GM12878 (cell line): ENCODE measurements around the gene LANCL2. TPM values are rescaled to one million over a fixed set of nuclear protein-coding genes. Genes with fewer than 3 reads are reported as not detected.

Experiments used
- ATAC-seq: fragments of 200-7000 bp; cut with Tn5 transposase; 3 replicates; pipeline ENCODE4 v1.9.1; 2020; ENCODE audit warnings: mild to moderate bottlenecking, moderate library complexity
- BruUV-seq: library from RNA; stranded (reverse); fragments of 400-500 nt; replicated peaks from 2 replicates; lab custom pipeline; 2021; lab: Mats Ljungman, UMichigan
- CTCF ChIA-PET: fragments of 300-600 bp; sonication (Branson Sonifier 250); formaldehyde crosslinking; extraction: SDS; loops from one replicate; lab custom pipeline; 2021; ENCODE audit warnings: inconsistent platforms; lab: Yijun Ruan, JAX
- POLR2A ChIA-PET: fragments of 350-600 bp; formaldehyde crosslinking; extraction: SDS; loops from one replicate; lab custom pipeline; 2021; ENCODE audit warnings: inconsistent platforms; lab: Charles Lee
- RAD21 ChIA-PET: fragments of 300-600 bp; sonication (Branson Sonifier 250); formaldehyde crosslinking; loops from one replicate; lab custom pipeline; 2023; ENCODE audit warnings: antibody characterized with exemption; ENCODE audit not compliant: unreplicated experiment; lab: Charles Lee
- SMC1A ChIA-PET: fragments of 300-600 bp; sonication (Branson Sonifier 250); formaldehyde crosslinking; loops from one replicate; lab custom pipeline; 2023; ENCODE audit not compliant: unreplicated experiment, uncharacterized antibody; lab: Charles Lee
- DNase-seq: peaks from one replicate; pipeline ENCODE4 v3.0.0-alpha.2; 2011; ENCODE audit warnings: low read depth, low spot score
- FAIRE-seq: peaks from 3 replicates; lab custom pipeline; 2011; peaks lifted over from hg19 to GRCh38; lab: Jason Lieb, UNC
- H2AFZ ChIP-seq: 2 replicates; pipeline ENCODE4 v1.6.0; 2011; ENCODE audit warnings: low read depth, low read length, control low read depth; ENCODE audit not compliant: control insufficient read depth
- H3K27ac ChIP-seq: 2 replicates; pipeline ENCODE4 v1.5.1; 2011; ENCODE audit warnings: control low read depth; ENCODE audit not compliant: control insufficient read depth, insufficient read depth
- H3K27me3 ChIP-seq, 2 experiments: replicated peaks in 1 of 2; 2 replicates each; pipeline versions ENCODE4 v1.6.0 to v1.6.1; 2011; ENCODE audit warnings: low read length in 1 of 2; ENCODE audit not compliant: control insufficient read depth in 2 of 2, insufficient read depth in 2 of 2
- H3K36me3 ChIP-seq, 2 experiments: 2 replicates each; pipeline ENCODE4 v1.5.1; 2011; ENCODE audit warnings: low read length in 1 of 2; ENCODE audit not compliant: control insufficient read depth in 2 of 2, insufficient read depth in 2 of 2
- H3K4me1 ChIP-seq: 2 replicates; pipeline ENCODE4 v1.6.1; 2011; ENCODE audit warnings: mild to moderate bottlenecking, low read length, moderate library complexity, mixed read lengths; ENCODE audit not compliant: control insufficient read depth, insufficient read depth
- H3K4me2 ChIP-seq: 2 replicates; pipeline ENCODE4 v1.6.0; 2011; ENCODE audit warnings: control low read depth; ENCODE audit not compliant: control insufficient read depth, insufficient read depth
- H3K4me3 ChIP-seq: fragments of 200-600 bp; sonication (generic); 2 replicates; pipeline ENCODE4 v1.5.1; 2016
- H3K79me2 ChIP-seq: 2 replicates; pipeline ENCODE4 v1.6.0; 2011; ENCODE audit warnings: low read length; ENCODE audit not compliant: control insufficient read depth, insufficient read depth
- H3K9ac ChIP-seq: 2 replicates; pipeline ENCODE4 v1.8.0; 2011; ENCODE audit warnings: low read length, control low read depth, mixed read lengths; ENCODE audit not compliant: control insufficient read depth, insufficient read depth
- H3K9me3 ChIP-seq: replicated peaks from 3 replicates; pipeline ENCODE4 v1.5.1; 2011; ENCODE audit warnings: mild to moderate bottlenecking, low read length; ENCODE audit not compliant: control insufficient read depth, insufficient read depth
- H4K20me1 ChIP-seq: 2 replicates; pipeline ENCODE4 v1.6.0; 2011; ENCODE audit not compliant: control insufficient read depth, insufficient read depth
- BACH1 ChIP-seq: fragments of 450-650 bp; IDR thresholded peaks from 2 replicates; pipeline ENCODE4 v1.6.1; 2017; ENCODE audit warnings: mild to moderate bottlenecking, borderline replicate concordance
- ESRRA ChIP-seq: IDR thresholded peaks from 2 replicates; pipeline ENCODE4 v1.6.1; 2012; ENCODE audit warnings: mild to moderate bottlenecking, low read length, improper control_type of control experiment
- HDAC2 ChIP-seq: fragments of 200-600 bp; sonication (generic); IDR thresholded peaks from 2 replicates; pipeline ENCODE4 v1.6.1; 2017
- LARP7 ChIP-seq: fragments of 450-650 bp; IDR thresholded peaks from 2 replicates; pipeline ENCODE4 v1.6.1; 2017; ENCODE audit warnings: mild to moderate bottlenecking
- POLR2A ChIP-seq: IDR thresholded peaks from 2 replicates; pipeline ENCODE4 v1.6.1; 2011; ENCODE audit warnings: low read depth, mild to moderate bottlenecking, low read length
- POLR2AphosphoS5 ChIP-seq: IDR thresholded peaks from 2 replicates; pipeline ENCODE4 v1.6.1; 2011; ENCODE audit warnings: mild to moderate bottlenecking, low read length, inconsistent platforms
- YY1 ChIP-seq: IDR thresholded peaks from 2 replicates; pipeline ENCODE4 v1.6.1; 2011; ENCODE audit warnings: low read depth, mild to moderate bottlenecking, low read length
- WGBS: methylation state at CpG from one replicate; pipeline ENCODE4 v1.1.6; 2016; ENCODE audit warnings: low lambda C conversion rate; ENCODE audit not compliant: insufficient replicate concordance, insufficient coverage; ENCODE audit errors: missing lambda C conversion rate; 5-methylcytosine and 5-hydroxymethylcytosine counted together
- in situ Hi-C: fragments of 300-500 bp; cut with MboI; formaldehyde crosslinking; loops from 9 replicates; pipeline ENCODE4 v1.14.3; 2018; ENCODE audit warnings: mixed read lengths
- intact Hi-C: fragments of 100-400 bp; cut with micrococcal nuclease; formaldehyde crosslinking; loops from one replicate; pipeline ENCODE4 v1.14.2; 2022; ENCODE audit not compliant: unreplicated experiment
- polyA plus RNA-seq, 11 experiments: library from polyadenylated mRNA; depleted of rRNA in 4 of 11; unstranded in 6 of 11; stranded (reverse) in 5 of 11; fragments of >200 nt; fragmentation: Nextera tagmentation in 4 of 11; fragmentation: Illumina TruSeq in 1 of 11; extraction: Ambion mirVana in 4 of 11; extraction: Trizol in 1 of 11; gene quantifications; 1 replicate in 1 of 11; 2 replicates in 10 of 11; pipeline versions ENCODE4 v1.2.1 to v1.2.3, GENCODE V29; 2011 to 2016; ENCODE audit warnings: inconsistent platforms in 2 of 11, missing spikeins in 2 of 11, low read depth in 1 of 11
- total RNA-seq, 4 experiments: library from RNA; depleted of rRNA in 3 of 4; stranded (reverse); fragments of >200 nt in 3 of 4; fragmentation: Illumina TruSeq in 1 of 4; extraction: Trizol in 1 of 4; gene quantifications; 2 replicates each; pipeline versions ENCODE4 v1.2.1 to v1.2.3, GENCODE V29; 2013 to 2021

LANCL2 gene
- total and polyA plus RNA-seq, 10 of the 15 experiments (the other 5 are each of a cell fraction or from before 2014, with no cell fraction given), result 8.1 to 28.6 (median 16.4) TPM

- DNase-seq (no peak), ATAC-seq (no peak), FAIRE-seq (no peak)
- 99% methylated on average over 7 of the region's 7 CpGs for WGBS
- H3K9me3 ChIP-seq, result peaks cover 21% of the 10 kb centered on the region
- TF ChIP-seq POLR2A, result peak; percentile 41; the same call in 1 of the 2 replicates
- TF ChIP-seq BACH1, result no peak
- no peak for TF ChIP-seq ESRRA
- no peak for TF ChIP-seq HDAC2
- TF ChIP-seq LARP7, result no peak
- ChIA-PET POLR2A (no interaction called here), SMC1A (interaction anchor here (3.7 kb wide), 1 partner anchor 13 kb away, joined by 10 read pairs; no protein-coding TSS in a partner anchor), CTCF (interaction anchor here (1.0 kb wide), 1 partner anchor 17 kb away, joined by 3 read pairs; no protein-coding TSS in a partner anchor), RAD21 (no interaction called here)
- no peaks in the 10 kb centered on the region for H4K20me1 ChIP-seq
- no peak overlapping the region for H3K4me3 ChIP-seq
- H3K4me2 ChIP-seq, result no peak overlapping the region
- H3K79me2 ChIP-seq, result no peaks in the 10 kb centered on the region
- in situ Hi-C loops, result no loop called here
- BruUV-seq, result no TSS peak
- no peaks in the 10 kb centered on the region for H3K4me1 ChIP-seq
- H3K36me3 ChIP-seq, result peaks cover 15 to 28% of the 10 kb centered on the region in 2 experiments
- no peak overlapping the region for H3K9ac ChIP-seq
- no peak overlapping the region for H3K27ac ChIP-seq
- no peak overlapping the region for H2AFZ ChIP-seq
- no peaks in the 10 kb centered on the region for H3K27me3 ChIP-seq
- intact Hi-C loops, result no loop called here
Observed at GRCh38 chr7:55467047-55467593, 102.0 kb downstream of the LANCL2 start.

- WGBS, result 98% methylated on average over 8 of the region's 8 CpGs
Observed at GRCh38 chr7:55468495-55468894, 103.4 kb downstream of the LANCL2 start.

More at GRCh38 chr7:55468495-55468894, 103.4 kb downstream of the LANCL2 start:
- no peak overlapping the region for H3K27ac ChIP-seq
- ChIA-PET SMC1A (interaction anchor here (1.1 to 3.7 kb wide), 4 partner anchors 9 to 96 kb away, joined by 3 to 11 read pairs (median 7); no protein-coding TSS in a partner anchor), POLR2A (no interaction called here), CTCF (interaction anchor here (1.1 kb wide), 1 partner anchor 9 kb away, joined by 5 read pairs; no protein-coding TSS in a partner anchor), RAD21 (no interaction called here)
- H3K9me3 ChIP-seq, result peaks cover 18% of the 10 kb centered on the region
- H3K27me3 ChIP-seq, result no peaks in the 10 kb centered on the region
- no peaks in the 10 kb centered on the region for H3K4me1 ChIP-seq
- peaks cover 15 to 34% of the 10 kb centered on the region in 2 experiments for H3K36me3 ChIP-seq
- in situ Hi-C loops, result no loop called here
- H3K4me3 ChIP-seq, result no peak overlapping the region
- no TSS peak for BruUV-seq
- intact Hi-C loops, result no loop called here
- DNase-seq (no peak), ATAC-seq (no peak), FAIRE-seq (no peak)
- H2AFZ ChIP-seq, result no peak overlapping the region
- no peak overlapping the region for H3K4me2 ChIP-seq
- H4K20me1 ChIP-seq, result no peaks in the 10 kb centered on the region
- H3K79me2 ChIP-seq, result no peaks in the 10 kb centered on the region
- H3K9ac ChIP-seq, result no peak overlapping the region
- 0 out of 2 replicates have a peak, but pooled peaks have one; percentile 21 for TF ChIP-seq POLR2AphosphoS5
- TF ChIP-seq POLR2A, result peak; percentile 18
- TF ChIP-seq YY1, result no peak
